GM18861 (cell line): ENCODE measurements around the gene MIA2.
"Not testable (repeated sequence)": the region's sequence is repeated elsewhere in the genome, so short reads cannot be mapped to it uniquely, and the experiment has no call there.

Experiments
- ATAC-seq: cut with Tn5 transposase; IDR thresholded peaks from one replicate; pipeline ENCODE4 v1.9.1; 2021; ENCODE audit not compliant: unreplicated experiment

Gene MIA2

DNA sequence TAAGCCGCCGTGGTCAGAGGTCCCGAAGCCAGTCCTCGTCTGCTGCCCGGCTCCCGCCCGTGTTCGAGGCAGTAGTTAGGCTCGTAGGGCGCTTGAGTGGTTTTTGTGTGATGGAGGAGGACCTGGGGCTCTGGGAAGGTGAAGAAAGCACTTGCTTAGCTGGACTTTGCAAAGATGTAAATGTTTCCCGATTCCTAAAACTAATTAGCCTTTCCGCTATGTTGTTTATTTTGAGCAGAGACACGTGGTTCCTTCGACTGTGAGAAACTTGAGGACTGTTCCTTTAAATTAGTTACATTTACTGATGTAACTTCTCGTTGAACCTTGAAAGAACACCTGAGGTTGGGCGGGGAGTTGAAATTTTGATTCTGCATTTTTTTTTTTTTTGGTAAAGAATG is 33.9 kb downstream of the MIA2 start:
- peak; percentile 9 for ATAC-seq

DNA sequence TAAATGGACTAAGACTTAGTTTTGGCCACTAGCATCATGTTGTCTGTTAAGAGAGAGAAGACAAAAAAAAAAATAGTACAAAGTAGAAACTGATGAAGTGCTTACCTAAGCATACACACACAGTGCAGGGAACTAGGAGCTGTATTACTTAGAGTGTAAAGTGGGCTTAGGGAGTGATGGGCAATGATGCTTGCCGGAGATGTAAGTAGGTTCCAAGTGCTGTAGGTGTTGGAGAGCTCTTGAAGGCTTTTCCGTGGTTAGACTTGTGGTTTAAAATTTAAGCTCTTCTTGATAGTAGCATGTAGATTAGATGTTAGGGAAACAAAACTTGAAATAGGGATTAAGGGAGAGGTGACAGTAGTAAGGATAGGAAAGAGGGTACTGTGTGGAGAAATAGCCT is 34.7 kb downstream of the MIA2 start:
- ATAC-seq, result no peak

GRCh38 chr14:39272918-39273317 is 39.2 kb downstream of the MIA2 start:
- no peak for ATAC-seq

DNA sequence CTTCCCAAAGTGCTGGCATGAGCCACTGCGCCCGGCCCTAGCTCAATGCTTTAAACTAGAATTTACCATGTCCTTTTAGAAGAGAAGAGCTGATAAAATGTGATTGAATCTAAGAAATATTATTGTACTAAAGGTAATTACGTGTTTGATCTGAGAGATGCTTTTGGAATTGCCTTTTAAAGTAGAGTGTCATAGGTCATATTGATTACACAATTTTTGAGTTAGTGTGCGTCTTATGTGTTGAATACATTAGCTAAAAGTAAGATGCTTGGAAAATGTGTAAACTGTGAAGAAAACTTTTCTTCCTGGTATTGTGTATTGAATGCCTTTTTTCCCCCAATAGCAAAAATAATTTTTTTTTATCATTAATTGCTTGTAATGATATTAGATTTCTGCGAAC is 41.7 kb downstream of the MIA2 start:
- ATAC-seq, result no peak

GRCh38 chr14:39276005-39276404 is 42.3 kb downstream of the MIA2 start:
- no peak for ATAC-seq

DNA sequence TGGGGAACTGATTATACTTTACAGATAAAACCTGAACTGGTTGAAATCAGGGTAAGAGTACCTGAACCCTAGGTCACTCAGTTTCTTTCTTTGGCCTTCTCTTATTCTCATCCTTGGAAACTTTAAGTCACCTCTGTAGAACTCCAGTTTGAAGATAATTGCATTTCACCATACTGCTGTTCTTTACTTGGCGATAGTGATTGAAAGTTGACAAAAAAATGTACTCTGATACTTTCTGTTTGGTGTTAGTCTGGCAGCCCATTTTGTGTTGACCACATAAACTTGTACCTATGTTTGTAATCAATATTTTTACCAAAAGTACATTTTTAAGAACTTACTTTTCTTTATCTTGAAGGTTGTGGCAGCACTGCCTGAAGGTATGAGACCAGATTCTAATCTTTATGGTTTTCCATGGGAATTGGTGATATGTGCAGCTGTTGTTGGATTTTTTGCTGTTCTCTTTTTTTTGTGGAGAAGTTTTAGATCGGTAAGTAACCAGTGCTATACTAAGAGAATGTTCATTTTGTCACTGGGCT is 42.9 kb downstream of the MIA2 start:
- no peak for ATAC-seq

DNA sequence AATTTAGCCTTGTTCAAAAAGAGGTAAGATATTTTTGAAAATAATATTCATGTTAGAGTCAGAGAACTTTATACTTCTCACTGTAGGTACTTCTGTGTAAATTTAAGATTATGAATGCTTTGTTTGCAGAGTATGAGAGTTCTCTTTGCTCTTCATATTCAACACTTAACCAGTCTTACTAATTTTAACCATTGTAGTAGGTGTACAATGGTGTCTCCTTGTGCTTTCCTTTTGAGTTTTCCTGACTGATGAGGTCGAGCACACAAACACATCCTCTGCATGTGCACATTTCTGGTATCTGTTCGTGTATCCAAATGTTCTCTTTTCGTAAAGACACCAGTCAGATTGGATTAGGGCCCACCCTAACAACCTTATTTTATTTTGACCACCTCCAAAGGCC is 45.8 kb downstream of the MIA2 start:
- no peak for ATAC-seq

- not testable (repeated sequence) for ATAC-seq
Observed at GRCh38 chr14:39280678-39281077, 47.0 kb downstream of the MIA2 start.

- no peak for ATAC-seq
Observed at GRCh38 chr14:39289523-39289922, 55.8 kb downstream of the MIA2 start.

DNA sequence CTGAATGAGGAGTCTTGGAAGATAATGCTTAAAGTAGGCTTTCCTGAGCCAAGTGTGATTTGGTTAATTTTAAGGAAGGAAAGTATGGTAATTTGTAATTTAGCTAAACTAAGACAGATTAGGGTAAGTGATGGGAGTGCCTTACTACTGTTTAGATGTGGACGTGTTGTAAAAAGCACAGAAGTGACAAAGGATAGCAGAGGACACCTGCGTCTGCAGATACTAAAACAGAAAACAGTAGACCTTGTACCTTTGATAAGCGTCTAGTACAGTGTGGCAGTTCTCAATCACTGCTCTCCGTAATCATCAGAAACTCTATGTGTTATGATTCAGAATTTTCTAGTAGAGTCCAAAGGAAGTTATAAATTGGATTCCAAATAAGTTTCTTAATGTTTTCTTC is 58.0 kb downstream of the MIA2 start:
- ATAC-seq, result no peak

GRCh38 chr14:39293629-39294028 is 59.9 kb downstream of the MIA2 start:
- no peak for ATAC-seq

- not testable (repeated sequence) for ATAC-seq
Observed at GRCh38 chr14:39300389-39300788, 66.7 kb downstream of the MIA2 start.

DNA sequence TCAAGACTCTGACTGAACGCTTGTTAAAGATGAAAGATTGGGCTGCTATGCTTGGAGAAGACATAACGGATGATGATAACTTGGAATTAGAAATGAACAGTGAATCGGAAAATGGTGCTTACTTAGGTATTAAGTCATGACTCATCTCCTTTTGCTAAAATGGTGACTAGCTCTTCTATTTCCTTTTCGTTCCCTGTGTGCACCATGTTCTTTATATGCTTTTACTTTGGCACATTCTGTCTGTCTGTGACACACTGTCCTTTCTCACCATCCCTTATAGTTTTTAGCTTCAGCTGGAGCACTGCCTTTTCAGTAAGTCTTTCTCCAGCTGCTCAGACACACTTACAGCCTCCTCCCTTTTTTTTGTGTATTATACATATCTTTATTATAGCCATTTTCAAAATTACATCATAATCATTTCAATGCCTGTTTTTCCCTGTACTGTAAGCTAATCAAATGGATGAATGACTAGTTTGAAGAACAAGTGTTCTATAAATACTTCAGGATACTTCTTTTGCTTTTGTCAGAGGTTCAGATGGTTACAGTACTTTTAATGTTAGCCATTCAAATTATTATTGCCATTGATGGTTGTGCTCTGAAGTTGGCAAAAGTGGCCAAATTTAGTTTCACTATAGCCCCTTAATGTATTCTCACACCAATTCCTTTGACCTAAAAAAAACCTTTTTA is 68.6 kb downstream of the MIA2 start:
- no peak for ATAC-seq

GRCh38 chr14:39303115-39303514 is 69.4 kb downstream of the MIA2 start:
- no peak for ATAC-seq

- no peak for ATAC-seq
Observed at GRCh38 chr14:39307815-39308214, 74.1 kb downstream of the MIA2 start.

DNA sequence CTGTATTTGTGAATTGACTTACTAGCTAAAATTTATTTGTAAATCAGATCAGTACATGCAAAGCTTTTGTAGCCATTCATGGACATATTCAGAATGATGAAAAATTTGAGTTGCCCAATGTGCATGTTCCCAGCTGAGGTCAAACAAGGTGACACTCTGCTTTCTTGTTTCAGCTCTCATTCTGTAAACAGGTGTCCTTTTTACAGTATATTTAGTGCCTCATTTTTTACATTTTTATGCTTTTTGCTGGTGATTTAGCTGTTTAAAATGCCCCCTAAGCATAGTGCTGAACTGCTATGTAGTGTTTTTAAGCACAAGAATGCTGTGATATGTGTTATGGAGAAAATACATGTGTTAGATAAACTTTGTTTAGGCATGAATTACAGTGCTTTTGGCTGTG is 76.3 kb downstream of the MIA2 start:
- ATAC-seq, result no peak

- ATAC-seq, result no peak
Observed at GRCh38 chr14:39315859-39316444, 82.2 kb downstream of the MIA2 start.

DNA sequence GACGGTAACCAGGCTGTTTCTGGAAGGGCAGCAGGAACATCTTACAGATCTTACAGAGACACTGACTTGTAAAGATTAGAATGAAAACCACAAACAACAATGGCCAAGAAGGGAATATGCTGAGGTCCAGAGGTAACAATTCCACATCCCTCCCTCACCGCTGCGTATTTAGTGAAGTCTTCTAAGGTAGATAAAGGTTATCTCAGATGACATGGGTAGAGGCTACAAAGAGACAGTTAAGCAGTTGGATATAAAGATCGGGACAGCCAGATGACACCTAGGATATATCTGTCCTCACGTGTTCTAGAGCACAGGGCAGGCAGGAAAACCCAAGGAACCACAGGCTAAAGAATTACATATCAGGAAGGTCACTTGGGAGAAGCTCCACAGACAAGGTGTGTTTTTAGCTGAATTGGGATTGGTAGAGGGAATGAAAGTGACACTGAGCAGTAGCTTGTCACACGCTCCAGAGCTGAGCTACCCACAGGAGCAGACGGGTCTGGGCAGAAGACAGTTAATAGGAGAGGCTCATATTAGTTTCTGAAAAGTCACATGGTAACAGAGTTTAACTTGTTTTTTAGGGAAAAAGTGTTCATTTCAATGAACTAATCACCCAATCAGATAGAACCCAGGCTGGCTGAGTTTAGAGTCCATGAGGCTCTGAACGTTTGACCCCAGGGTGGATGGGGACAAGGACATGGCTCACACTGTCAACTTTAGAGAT is 83.3 kb downstream of the MIA2 start:
- ATAC-seq, result no peak

DNA sequence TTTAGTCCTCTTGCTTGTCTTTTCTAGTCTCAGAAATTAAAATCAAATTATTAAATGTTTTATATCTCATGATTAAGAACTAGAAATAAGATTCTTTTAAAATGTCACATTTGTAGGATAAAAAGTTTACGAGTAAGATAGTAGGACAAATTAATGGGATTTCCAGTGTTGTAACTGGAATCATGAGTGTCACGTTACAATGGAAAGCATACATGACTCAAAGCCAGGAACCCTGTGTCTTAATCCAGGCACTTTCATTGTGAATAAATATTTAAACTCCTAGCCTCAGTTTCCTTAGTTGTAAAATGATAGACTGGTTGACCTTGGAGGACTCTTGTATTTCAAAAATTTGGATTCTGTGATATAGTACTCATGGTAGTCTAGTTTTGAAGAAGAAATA is 84.9 kb downstream of the MIA2 start:
- ATAC-seq, result no peak

DNA sequence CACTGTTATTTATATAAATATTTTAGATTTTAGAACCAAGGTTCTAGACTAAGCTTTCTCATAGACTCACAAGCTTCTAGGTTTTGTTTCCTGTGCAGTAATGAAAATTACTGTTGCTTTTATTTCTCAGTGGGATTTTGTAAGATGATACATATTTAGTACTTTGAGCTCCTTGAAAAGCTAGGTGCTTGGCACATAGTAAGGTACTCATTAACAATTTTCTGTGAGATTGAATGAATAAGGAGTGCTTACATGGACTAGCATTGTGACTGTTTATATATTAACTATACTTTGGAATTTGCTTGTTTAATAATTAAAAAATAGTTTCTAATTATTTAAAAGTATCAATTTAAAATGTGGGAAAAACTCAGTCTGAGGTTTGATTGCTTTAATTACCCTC is 85.7 kb downstream of the MIA2 start:
- no peak for ATAC-seq

GRCh38 chr14:39320318-39320717 is 86.6 kb downstream of the MIA2 start:
- no peak for ATAC-seq

GRCh38 chr14:39322807-39323206 is 89.1 kb downstream of the MIA2 start:
- ATAC-seq, result no peak
